Stimulated activated naive CD8-positive, alpha-beta T cell treated with anti-CD3 and anti-CD28 coated beads, Interleukin-15, Interleukin-2, amounts not matched to agents 100 ng/mL and 50 ng/mL, for 24 hours (primary cell): ENCODE data around the gene TMPRSS7.

Source experiments
- H3K27ac Mint-ChIP-seq: one replicate; pipeline ENCODE4 v1.8.0; 2021; ENCODE audit warnings: mild to moderate bottlenecking, mixed read lengths
- H3K27me3 Mint-ChIP-seq: one replicate; pipeline ENCODE4 v1.8.0; 2021; ENCODE audit warnings: mixed read lengths
- H3K36me3 Mint-ChIP-seq: one replicate; pipeline ENCODE4 v1.8.0; 2021; ENCODE audit warnings: low read depth, mixed read lengths
- H3K4me1 Mint-ChIP-seq: one replicate; pipeline ENCODE4 v1.8.0; 2021; ENCODE audit warnings: low read depth, mixed read lengths
- H3K4me3 Mint-ChIP-seq: one replicate; pipeline ENCODE4 v1.8.0; 2021; ENCODE audit warnings: mild to moderate bottlenecking, mixed read lengths
- H3K9me3 Mint-ChIP-seq: one replicate; pipeline ENCODE4 v1.8.0; 2021; ENCODE audit warnings: mixed read lengths

The TMPRSS7 gene

GRCh38 chr3:112090887-112091586 lies 56.5 kb downstream of the TMPRSS7 start:
- Mint-ChIP-seq H3K27ac (no peak overlapping the region), H3K27me3 (peaks cover 24% of the 10 kb centered on the region), H3K4me3 (no peak overlapping the region), H3K36me3 (peaks cover 8% of the 10 kb centered on the region), H3K9me3 (no peaks in the 10 kb centered on the region), H3K4me1 (peaks cover 30% of the 10 kb centered on the region)

- no peak overlapping the region for H3K27ac Mint-ChIP-seq
- no peaks in the 10 kb centered on the region for H3K9me3 Mint-ChIP-seq
- peaks cover 8% of the 10 kb centered on the region for H3K36me3 Mint-ChIP-seq
- peaks cover 16% of the 10 kb centered on the region for H3K27me3 Mint-ChIP-seq
- H3K4me3 Mint-ChIP-seq, result no peak overlapping the region
- H3K4me1 Mint-ChIP-seq, result peaks cover 26% of the 10 kb centered on the region
These were observed 58.1 kb downstream of the TMPRSS7 start for GRCh38 chr3:112092496-112093179.

GRCh38 chr3:112093180-112093522 lies 58.6 kb downstream of the TMPRSS7 start:
- no peak overlapping the region for H3K27ac Mint-ChIP-seq
- H3K27me3 Mint-ChIP-seq, result peaks cover 11% of the 10 kb centered on the region
- no peak overlapping the region for H3K4me3 Mint-ChIP-seq
- peaks cover 8% of the 10 kb centered on the region for H3K36me3 Mint-ChIP-seq
- H3K4me1 Mint-ChIP-seq, result peaks cover 31% of the 10 kb centered on the region
- H3K9me3 Mint-ChIP-seq, result no peaks in the 10 kb centered on the region

GRCh38 chr3:112095731-112096130 lies 61.2 kb downstream of the TMPRSS7 start:
- no peak overlapping the region for H3K4me3 Mint-ChIP-seq
- H3K27me3 Mint-ChIP-seq, result no peaks in the 10 kb centered on the region
- peaks cover 32% of the 10 kb centered on the region for H3K4me1 Mint-ChIP-seq
- no peaks in the 10 kb centered on the region for H3K9me3 Mint-ChIP-seq
- H3K27ac Mint-ChIP-seq, result no peak overlapping the region
- peaks cover 8% of the 10 kb centered on the region for H3K36me3 Mint-ChIP-seq

GRCh38 chr3:112096176-112096575 lies 61.6 kb downstream of the TMPRSS7 start:
- peaks cover 28% of the 10 kb centered on the region for H3K4me1 Mint-ChIP-seq
- H3K27me3 Mint-ChIP-seq, result no peaks in the 10 kb centered on the region
- H3K36me3 Mint-ChIP-seq, result peaks cover 8% of the 10 kb centered on the region
- no peaks in the 10 kb centered on the region for H3K9me3 Mint-ChIP-seq
- no peak overlapping the region for H3K27ac Mint-ChIP-seq
- H3K4me3 Mint-ChIP-seq, result no peak overlapping the region

- H3K9me3 Mint-ChIP-seq, result no peaks in the 10 kb centered on the region
- no peak overlapping the region for H3K4me3 Mint-ChIP-seq
- no peak overlapping the region for H3K27ac Mint-ChIP-seq
- peaks cover 25% of the 10 kb centered on the region for H3K4me1 Mint-ChIP-seq
- H3K36me3 Mint-ChIP-seq, result peaks cover 8% of the 10 kb centered on the region
- no peaks in the 10 kb centered on the region for H3K27me3 Mint-ChIP-seq
These were observed 62.8 kb downstream of the TMPRSS7 start for GRCh38 chr3:112097378-112097777.

GRCh38 chr3:112101916-112102315 lies 67.4 kb downstream of the TMPRSS7 start:
- peaks cover 15% of the 10 kb centered on the region for H3K4me1 Mint-ChIP-seq
- H3K36me3 Mint-ChIP-seq, result no peaks in the 10 kb centered on the region
- H3K9me3 Mint-ChIP-seq, result no peaks in the 10 kb centered on the region
- no peak overlapping the region for H3K4me3 Mint-ChIP-seq
- no peak overlapping the region for H3K27ac Mint-ChIP-seq
- no peaks in the 10 kb centered on the region for H3K27me3 Mint-ChIP-seq

- H3K36me3 Mint-ChIP-seq, result no peaks in the 10 kb centered on the region
- no peaks in the 10 kb centered on the region for H3K9me3 Mint-ChIP-seq
- H3K27me3 Mint-ChIP-seq, result no peaks in the 10 kb centered on the region
- no peak overlapping the region for H3K4me3 Mint-ChIP-seq
- H3K27ac Mint-ChIP-seq, result no peak overlapping the region
- H3K4me1 Mint-ChIP-seq, result peaks cover 3% of the 10 kb centered on the region
These were observed 70.2 kb downstream of the TMPRSS7 start for GRCh38 chr3:112104774-112105173.

GRCh38 chr3:112109322-112109721 lies 74.8 kb downstream of the TMPRSS7 start:
- H3K9me3 Mint-ChIP-seq, result no peaks in the 10 kb centered on the region
- no peaks in the 10 kb centered on the region for H3K27me3 Mint-ChIP-seq
- H3K36me3 Mint-ChIP-seq, result peaks cover 6% of the 10 kb centered on the region
- H3K4me1 Mint-ChIP-seq, result peaks cover 20% of the 10 kb centered on the region
- H3K27ac Mint-ChIP-seq, result no peak overlapping the region
- H3K4me3 Mint-ChIP-seq, result no peak overlapping the region

- H3K27me3 Mint-ChIP-seq, result no peaks in the 10 kb centered on the region
- no peak overlapping the region for H3K27ac Mint-ChIP-seq
- no peaks in the 10 kb centered on the region for H3K9me3 Mint-ChIP-seq
- peaks cover 6% of the 10 kb centered on the region for H3K36me3 Mint-ChIP-seq
- peaks cover 38% of the 10 kb centered on the region for H3K4me1 Mint-ChIP-seq
- H3K4me3 Mint-ChIP-seq, result no peak overlapping the region
These were observed 77.4 kb downstream of the TMPRSS7 start for GRCh38 chr3:112111785-112112402.

GRCh38 chr3:112114576-112115160 lies 80.1 kb downstream of the TMPRSS7 start:
- Mint-ChIP-seq H3K27ac (peak overlapping the region; percentile 33), H3K9me3 (no peaks in the 10 kb centered on the region), H3K27me3 (no peaks in the 10 kb centered on the region), H3K36me3 (peaks cover 6% of the 10 kb centered on the region), H3K4me3 (no peak overlapping the region), H3K4me1 (peaks cover 65% of the 10 kb centered on the region)

GRCh38 chr3:112115161-112115739 lies 80.7 kb downstream of the TMPRSS7 start:
- Mint-ChIP-seq H3K36me3 (peaks cover 6% of the 10 kb centered on the region), H3K9me3 (no peaks in the 10 kb centered on the region), H3K4me3 (no peak overlapping the region), H3K27me3 (no peaks in the 10 kb centered on the region), H3K27ac (peak overlapping the region; percentile 33), H3K4me1 (peaks cover 70% of the 10 kb centered on the region)

GRCh38 chr3:112115806-112116383 lies 81.4 kb downstream of the TMPRSS7 start:
- Mint-ChIP-seq H3K27ac (peak overlapping the region; percentile 49), H3K9me3 (no peaks in the 10 kb centered on the region), H3K36me3 (peaks cover 6% of the 10 kb centered on the region), H3K4me3 (no peak overlapping the region), H3K4me1 (peaks cover 77% of the 10 kb centered on the region), H3K27me3 (no peaks in the 10 kb centered on the region)

GRCh38 chr3:112116748-112117186 lies 82.2 kb downstream of the TMPRSS7 start:
- Mint-ChIP-seq H3K36me3 (peaks cover 6% of the 10 kb centered on the region), H3K27me3 (no peaks in the 10 kb centered on the region), H3K4me3 (no peak overlapping the region), H3K9me3 (no peaks in the 10 kb centered on the region), H3K27ac (no peak overlapping the region), H3K4me1 (peaks cover 83% of the 10 kb centered on the region)
